Measurements from ENCODE around the gene VEGFB.

The VEGFB gene

DNA sequence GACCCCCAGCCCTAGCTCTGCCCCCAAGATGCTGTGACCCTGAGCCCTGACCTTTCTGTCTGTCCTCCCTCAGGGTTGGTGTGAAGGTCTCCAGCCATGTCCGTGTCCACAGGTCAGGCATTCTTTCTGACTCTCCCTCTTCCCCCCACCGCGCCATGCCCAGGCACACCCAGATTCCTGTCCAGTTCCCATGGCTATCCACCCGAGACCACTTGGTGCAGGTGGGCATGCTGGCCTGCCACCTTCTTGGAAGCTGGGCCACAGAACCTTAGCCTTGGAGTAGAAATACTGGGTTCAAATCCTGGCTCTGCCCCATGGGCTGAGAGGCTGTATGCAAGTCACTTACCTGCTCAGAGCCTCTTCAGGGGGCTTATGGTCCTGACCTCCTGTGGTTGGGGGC is 14.7 kb downstream of the VEGFB start:
- Histone ChIP-seq H3K4me1 (ENCODE audit: insufficient read depth, low read length, poor library complexity, severe bottlenecking) (peaks cover 39% of the 10 kb centered on the region), H3K9me3 (ENCODE audit: insufficient read depth, low read depth, low read length) (no peaks in the 10 kb centered on the region), H3K4me2 (ENCODE audit: low read depth, low read length, poor library complexity, severe bottlenecking) (no peak overlapping the region), H3K9me2 (replicated peaks; ENCODE audit: low read depth, low read length) (no peaks in the 10 kb centered on the region), H3K36me3 (ENCODE audit: insufficient read depth, low read length) (peaks cover 3% of the 10 kb centered on the region; the same call in 1 of the 2 replicates), H2AFZ (ENCODE audit: low read length) (no peak overlapping the region), H3F3A (ENCODE audit: low read depth) (peaks cover 3% of the 10 kb centered on the region; the same call in 1 of the 2 replicates), H3K27me3 (ENCODE audit: insufficient read depth, low read length, poor library complexity, severe bottlenecking) (no peaks in the 10 kb centered on the region), H3K9ac (ENCODE audit: low read depth, low read length, poor library complexity, severe bottlenecking) (no peak overlapping the region), H4K20me1 (ENCODE audit: insufficient read depth, low read length, poor library complexity, severe bottlenecking) (peaks cover 15% of the 10 kb centered on the region), H3K4me3 (ENCODE audit: low read length, poor library complexity, severe bottlenecking) (no peak overlapping the region), H3K79me2 (ENCODE audit: insufficient read depth, low read length) (peaks cover 28% of the 10 kb centered on the region)
- TF ChIP-seq EZH2phosphoT487 (IDR thresholded peaks at IDR 0.05; ENCODE audit: borderline replicate concordance), result no peak
- TF ChIP-seq, protein P1, sequence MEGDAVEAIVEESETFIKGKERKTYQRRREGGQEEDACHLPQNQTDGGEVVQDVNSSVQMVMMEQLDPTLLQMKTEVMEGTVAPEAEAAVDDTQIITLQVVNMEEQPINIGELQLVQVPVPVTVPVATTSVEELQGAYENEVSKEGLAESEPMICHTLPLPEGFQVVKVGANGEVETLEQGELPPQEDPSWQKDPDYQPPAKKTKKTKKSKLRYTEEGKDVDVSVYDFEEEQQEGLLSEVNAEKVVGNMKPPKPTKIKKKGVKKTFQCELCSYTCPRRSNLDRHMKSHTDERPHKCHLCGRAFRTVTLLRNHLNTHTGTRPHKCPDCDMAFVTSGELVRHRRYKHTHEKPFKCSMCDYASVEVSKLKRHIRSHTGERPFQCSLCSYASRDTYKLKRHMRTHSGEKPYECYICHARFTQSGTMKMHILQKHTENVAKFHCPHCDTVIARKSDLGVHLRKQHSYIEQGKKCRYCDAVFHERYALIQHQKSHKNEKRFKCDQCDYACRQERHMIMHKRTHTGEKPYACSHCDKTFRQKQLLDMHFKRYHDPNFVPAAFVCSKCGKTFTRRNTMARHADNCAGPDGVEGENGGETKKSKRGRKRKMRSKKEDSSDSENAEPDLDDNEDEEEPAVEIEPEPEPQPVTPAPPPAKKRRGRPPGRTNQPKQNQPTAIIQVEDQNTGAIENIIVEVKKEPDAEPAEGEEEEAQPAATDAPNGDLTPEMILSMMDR (conservative IDR thresholded peaks at IDR 0.05; ENCODE audit: low read length), result no peak

DNA sequence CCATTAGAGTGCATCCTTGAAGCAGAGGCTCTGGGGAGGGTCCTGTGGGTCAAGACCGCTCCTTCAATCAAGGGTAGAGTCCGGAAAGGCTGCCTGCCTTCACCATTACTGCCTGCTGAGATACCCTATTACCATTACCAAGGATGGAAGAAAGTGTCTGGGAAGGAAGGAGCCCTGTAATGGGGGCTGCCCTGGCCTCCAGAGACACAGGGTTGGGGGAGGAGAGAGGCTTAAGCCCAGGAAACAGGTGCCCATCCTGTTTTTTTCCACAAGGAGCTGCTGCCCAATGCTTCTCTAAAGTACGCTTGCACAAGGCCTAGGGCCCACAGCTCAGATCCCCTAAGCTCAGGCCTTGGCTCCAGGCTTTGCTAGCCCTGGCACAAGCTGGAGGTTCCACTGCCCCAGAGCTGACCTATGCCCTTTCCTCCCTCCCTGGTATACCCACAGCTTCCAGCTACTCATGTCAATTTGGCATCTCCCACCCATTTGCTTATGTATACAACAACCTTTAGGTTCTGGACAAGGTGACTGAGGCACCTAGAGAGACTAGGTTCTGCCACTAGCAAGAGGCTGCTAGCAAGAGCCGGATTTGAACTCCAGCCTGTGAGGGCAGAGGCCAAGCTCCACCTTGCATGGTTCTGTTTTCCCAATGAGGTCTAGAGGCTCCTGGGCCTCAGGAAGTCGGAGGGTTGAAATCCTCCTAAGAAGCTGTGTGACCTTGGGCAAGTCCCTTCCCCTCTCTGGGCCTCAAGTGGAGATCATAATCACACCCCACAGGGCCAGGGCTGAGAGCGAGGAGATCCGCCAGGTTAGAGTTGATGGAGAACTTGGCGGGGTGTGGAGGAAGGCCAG is 15.4 kb downstream of the VEGFB start:
- Histone ChIP-seq H2AFZ (ENCODE audit: low read length) (no peak overlapping the region), H3K9ac (ENCODE audit: low read depth, low read length, poor library complexity, severe bottlenecking) (no peak overlapping the region), H3K4me3 (ENCODE audit: low read length, poor library complexity, severe bottlenecking) (no peak overlapping the region), H3K27me3 (ENCODE audit: insufficient read depth, low read length, poor library complexity, severe bottlenecking) (no peaks in the 10 kb centered on the region), H3K79me2 (ENCODE audit: insufficient read depth, low read length) (peaks cover 21% of the 10 kb centered on the region), H3K36me3 (ENCODE audit: insufficient read depth, low read length) (no peaks in the 10 kb centered on the region), H3K4me2 (ENCODE audit: low read depth, low read length, poor library complexity, severe bottlenecking) (peak overlapping the region; percentile 89), H3K4me1 (ENCODE audit: insufficient read depth, low read length, poor library complexity, severe bottlenecking) (peaks cover 35% of the 10 kb centered on the region), H4K20me1 (ENCODE audit: insufficient read depth, low read length, poor library complexity, severe bottlenecking) (peaks cover 14% of the 10 kb centered on the region), H3K9me3 (ENCODE audit: insufficient read depth, low read depth, low read length) (no peaks in the 10 kb centered on the region), H3K9me2 (replicated peaks; ENCODE audit: low read depth, low read length) (no peaks in the 10 kb centered on the region), H3F3A (ENCODE audit: low read depth) (peaks cover 3% of the 10 kb centered on the region; the same call in 1 of the 2 replicates)
- TF ChIP-seq, protein P1 (conservative IDR thresholded peaks at IDR 0.05; ENCODE audit: low read length), result no peak
- no peak for TF ChIP-seq EZH2phosphoT487 (IDR thresholded peaks at IDR 0.05; ENCODE audit: borderline replicate concordance)

DNA sequence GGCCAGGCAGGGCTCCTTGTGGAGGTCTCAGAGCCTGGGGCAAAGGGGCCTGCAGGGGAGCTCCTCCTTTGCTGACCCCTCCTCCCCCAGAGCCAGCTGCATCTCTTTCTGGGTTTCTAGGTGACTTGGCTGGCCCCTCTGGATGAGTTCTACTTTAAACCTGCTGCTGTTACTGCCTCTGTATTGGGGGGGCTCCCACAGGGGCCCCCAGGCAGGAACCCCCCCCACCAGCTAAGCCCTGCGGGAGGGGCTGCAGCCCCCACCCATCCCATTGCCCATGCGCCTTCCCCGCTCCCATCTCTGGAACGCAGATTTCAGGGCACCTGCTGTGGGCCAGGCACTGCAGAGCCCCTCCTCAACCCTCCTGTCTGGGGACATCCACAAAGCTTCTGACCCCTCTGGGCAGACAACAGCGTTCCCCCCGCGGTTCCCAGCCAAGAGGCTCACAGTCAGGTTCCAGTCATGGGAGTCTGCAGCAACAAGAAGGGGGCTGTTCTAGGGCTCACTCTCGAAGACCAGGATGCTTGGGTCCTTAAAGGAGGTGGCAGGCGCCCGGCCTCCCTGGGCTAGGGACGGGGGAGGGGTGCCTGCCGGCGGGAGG is 16.1 kb downstream of the VEGFB start:
- no peaks in the 10 kb centered on the region for H3K9me2 ChIP-seq (replicated peaks; ENCODE audit: low read depth, low read length)

More for the DNA sequence above, 16.1 kb downstream of the VEGFB start:
- Histone ChIP-seq H3K79me2 (ENCODE audit: insufficient read depth, low read length) (peaks cover 14% of the 10 kb centered on the region), H3K27me3 (ENCODE audit: insufficient read depth, low read length, poor library complexity, severe bottlenecking) (no peaks in the 10 kb centered on the region), H3F3A (ENCODE audit: low read depth) (peaks cover 3% of the 10 kb centered on the region; the same call in 1 of the 2 replicates), H3K36me3 (ENCODE audit: insufficient read depth, low read length) (no peaks in the 10 kb centered on the region), H2AFZ (ENCODE audit: low read length) (peak overlapping the region; percentile 99), H3K4me3 (ENCODE audit: low read length, poor library complexity, severe bottlenecking) (peak overlapping the region; percentile 84), H4K20me1 (ENCODE audit: insufficient read depth, low read length, poor library complexity, severe bottlenecking) (peaks cover 6% of the 10 kb centered on the region), H3K9me3 (ENCODE audit: insufficient read depth, low read depth, low read length) (no peaks in the 10 kb centered on the region), H3K4me2 (ENCODE audit: low read depth, low read length, poor library complexity, severe bottlenecking) (peak overlapping the region; percentile 89), H3K4me1 (ENCODE audit: insufficient read depth, low read length, poor library complexity, severe bottlenecking) (peaks cover 30% of the 10 kb centered on the region), H3K9ac (ENCODE audit: low read depth, low read length, poor library complexity, severe bottlenecking) (peak overlapping the region; percentile 67)
- TF ChIP-seq, protein P1 (conservative IDR thresholded peaks at IDR 0.05; ENCODE audit: low read length), result no peak
- TF ChIP-seq EZH2phosphoT487 (IDR thresholded peaks at IDR 0.05; ENCODE audit: borderline replicate concordance), result no peak
